HepG2 (cell line): ENCODE results near the gene FAF1. TPM values are rescaled to one million over a fixed set of nuclear protein-coding genes. Genes with fewer than 3 reads are reported as not detected.

Experiments used
- AKAP8 ChIP-seq: sonication (generic); formaldehyde crosslinking; IDR thresholded peaks from 2 replicates; pipeline ENCODE4 v1.5.1; 2020; ENCODE audit warnings: mild to moderate bottlenecking, missing genetic modification reagents
- BRF2 ChIP-seq: sonication (generic); formaldehyde crosslinking; IDR thresholded peaks from 2 replicates; pipeline ENCODE4 v1.8.1; 2022; ENCODE audit warnings: mild to moderate bottlenecking, missing genetic modification reagents
- FOXM1 ChIP-seq: sonication (generic); formaldehyde crosslinking; IDR thresholded peaks from 2 replicates; pipeline ENCODE4 v1.5.0; 2020; ENCODE audit warnings: missing genetic modification reagents
- HES4 ChIP-seq: sonication (generic); formaldehyde crosslinking; IDR thresholded peaks from 2 replicates; pipeline ENCODE4 v1.9.0; 2021; ENCODE audit warnings: mild to moderate bottlenecking, missing genetic modification reagents, borderline replicate concordance
- MEF2D ChIP-seq: sonication (generic); formaldehyde crosslinking; IDR thresholded peaks from 2 replicates; pipeline ENCODE4 v1.5.1; 2020; ENCODE audit warnings: mild to moderate bottlenecking, missing genetic modification reagents
- MTERF4 ChIP-seq: sonication (generic); formaldehyde crosslinking; IDR thresholded peaks from 2 replicates; pipeline ENCODE4 v1.8.0; 2023; ENCODE audit warnings: mild to moderate bottlenecking, missing genetic modification reagents
- NBN ChIP-seq: fragments of 450-650 bp; conservative IDR thresholded peaks from 2 replicates; pipeline ENCODE4 v1.6.1; 2017
- RBAK ChIP-seq: sonication (generic); formaldehyde crosslinking; IDR thresholded peaks from 2 replicates; pipeline ENCODE4 v1.5.1; 2020; ENCODE audit warnings: mild to moderate bottlenecking, missing genetic modification reagents
- RFX3 ChIP-seq: IDR thresholded peaks from 2 replicates; pipeline ENCODE4 v1.6.1; 2016; ENCODE audit warnings: missing biosample characterization, missing genetic modification reagents
- TRIM22 ChIP-seq: fragments of 450-650 bp; IDR thresholded peaks from 2 replicates; pipeline ENCODE4 v1.6.1; 2017
- ZBTB40 ChIP-seq, 2 experiments: fragments of 450-650 bp in 1 of 2; sonication (generic) in 1 of 2; formaldehyde crosslinking in 1 of 2; IDR thresholded peaks; 2 replicates each; pipeline versions ENCODE4 v1.6.1 to v1.8.0; 2016 to 2022; ENCODE audit warnings: antibody characterized with exemption in 1 of 2, mild to moderate bottlenecking in 1 of 2, missing genetic modification reagents in 1 of 2
- ZNF12 ChIP-seq: sonication (generic); formaldehyde crosslinking; IDR thresholded peaks from 2 replicates; pipeline ENCODE4 v1.5.0; 2020; ENCODE audit warnings: missing genetic modification reagents
- ZNF24 ChIP-seq: fragments of 450-650 bp; IDR thresholded peaks from 2 replicates; pipeline ENCODE4 v1.6.1; 2017; ENCODE audit warnings: antibody characterized with exemption, mild to moderate bottlenecking
- ZNF747 ChIP-seq: sonication (generic); formaldehyde crosslinking; IDR thresholded peaks from 2 replicates; pipeline ENCODE4 v1.8.1; 2023; ENCODE audit warnings: missing genetic modification reagents, mild to moderate bottlenecking, borderline replicate concordance
- ZZZ3 ChIP-seq: sonication (generic); formaldehyde crosslinking; IDR thresholded peaks from 2 replicates; pipeline ENCODE4 v1.4.0; 2020; ENCODE audit warnings: missing genetic modification reagents, mild to moderate bottlenecking, borderline replicate concordance
- polyA plus RNA-seq, 8 experiments: library from polyadenylated mRNA; depleted of rRNA in 3 of 8; stranded (reverse) in 7 of 8; unstranded in 1 of 8; fragments of >200 nt; fragmentation: Illumina TruSeq in 4 of 8; extraction: Trizol in 4 of 8; gene quantifications; 2 replicates each; pipeline versions ENCODE4 v1.2.1 to v1.2.3, GENCODE V29; 2011 to 2016; ENCODE audit warnings: low read depth in 4 of 8, missing spikeins in 1 of 8, mixed read lengths in 1 of 8; ENCODE audit not compliant: insufficient read depth in 1 of 8
- total RNA-seq, 5 experiments: library from RNA; depleted of rRNA; stranded (reverse); fragments of >200 nt; fragmentation: Illumina TruSeq; extraction: Trizol; gene quantifications; 2 replicates each; pipeline ENCODE4 v1.2.3, GENCODE V29; 2016; ENCODE audit warnings: low read depth in 1 of 5

The FAF1 gene
- total and polyA plus RNA-seq, 2 of the 13 experiments (the other 11 are each of a cell fraction or from before 2014, with no cell fraction given): 19.4 to 63.3 TPM

GRCh38 chr1:50967416-50968157, 7.5 kb upstream of the FAF1 start (continued):
- TF ChIP-seq ZNF747 (CRISPR knock-in tag) (0 out of 2 replicates have a peak, but pooled peaks have one; percentile 61), TRIM22 (no peak), MTERF4 (CRISPR knock-in tag) (no peak), ZZZ3 (CRISPR knock-in tag) (no peak), HES4 (CRISPR knock-in tag) (no peak), RBAK (no peak), ZNF12 (CRISPR knock-in tag) (no peak), BRF2 (CRISPR knock-in tag) (no peak; the same call in 1 of the 2 replicates), ZBTB40 (IDR thresholded peaks at IDR 0.05) (no peak), ZBTB40 (CRISPR knock-in tag; IDR thresholded peaks at IDR 0.05) (no peak), AKAP8 (no peak), RFX3 (CRISPR knock-in tag) (no peak), FOXM1 (no peak), NBN (no peak), MEF2D (CRISPR knock-in tag) (no peak), ZNF24 (no peak)
